ENCODE results near the gene SLCO4A1.

Gene SLCO4A1

GRCh38 chr20:62595491-62595890 is 46.8 kb upstream of the SLCO4A1 start:
- Histone ChIP-seq H3K9ac (no peak overlapping the region), H3K4me1 (no peaks in the 10 kb centered on the region), H3K9me3 (ENCODE audit: control insufficient read depth, low read length) (no peaks in the 10 kb centered on the region), H3K79me2 (no peaks in the 10 kb centered on the region), H3K36me3 (ENCODE audit: control insufficient read depth, insufficient read depth, low read length) (no peaks in the 10 kb centered on the region), H3K4me2 (ENCODE audit: low read length) (no peak overlapping the region), H3K27ac (no peak overlapping the region), H3K4me3 (ENCODE audit: low read depth, low read length) (no peak overlapping the region), H2AFZ (no peak overlapping the region), H3K27me3 (ENCODE audit: control insufficient read depth, insufficient read depth, low read length) (no peaks in the 10 kb centered on the region)
- TF ChIP-seq CTCF (IDR thresholded peaks at IDR 0.05): no peak

GRCh38 chr20:62596486-62596885 is 45.8 kb upstream of the SLCO4A1 start:
- TF ChIP-seq CTCF (IDR thresholded peaks at IDR 0.05): no peak
- H3K4me1 ChIP-seq: no peaks in the 10 kb centered on the region
- H3K4me2 ChIP-seq (ENCODE audit: low read length): no peak overlapping the region
- H3K27ac ChIP-seq: no peak overlapping the region
- H3K4me3 ChIP-seq (ENCODE audit: low read depth, low read length): no peak overlapping the region
- H2AFZ ChIP-seq: no peak overlapping the region
- no peak overlapping the region for H3K9ac ChIP-seq
- H3K27me3 ChIP-seq (ENCODE audit: control insufficient read depth, insufficient read depth, low read length): no peaks in the 10 kb centered on the region
- no peaks in the 10 kb centered on the region for H3K79me2 ChIP-seq
- no peaks in the 10 kb centered on the region for H3K36me3 ChIP-seq (ENCODE audit: control insufficient read depth, insufficient read depth, low read length)
- H3K9me3 ChIP-seq (ENCODE audit: control insufficient read depth, low read length): no peaks in the 10 kb centered on the region

- no peak overlapping the region for H3K27ac ChIP-seq
- no peak overlapping the region for H2AFZ ChIP-seq
- H3K4me2 ChIP-seq (ENCODE audit: low read length): no peak overlapping the region
- no peaks in the 10 kb centered on the region for H3K4me1 ChIP-seq
- no peak overlapping the region for H3K4me3 ChIP-seq (ENCODE audit: low read depth, low read length)
- H3K27me3 ChIP-seq (ENCODE audit: control insufficient read depth, insufficient read depth, low read length): no peaks in the 10 kb centered on the region
- H3K9ac ChIP-seq: no peak overlapping the region
- no peaks in the 10 kb centered on the region for H3K79me2 ChIP-seq
- no peaks in the 10 kb centered on the region for H3K9me3 ChIP-seq (ENCODE audit: control insufficient read depth, low read length)
- no peaks in the 10 kb centered on the region for H3K36me3 ChIP-seq (ENCODE audit: control insufficient read depth, insufficient read depth, low read length)
- no peak for TF ChIP-seq CTCF (IDR thresholded peaks at IDR 0.05)
Observed at GRCh38 chr20:62596921-62597320, 45.4 kb upstream of the SLCO4A1 start.

- no peak for TF ChIP-seq CTCF (IDR thresholded peaks at IDR 0.05)
Observed at GRCh38 chr20:62597416-62598115, 44.7 kb upstream of the SLCO4A1 start.

GRCh38 chr20:62598761-62599194 is 43.5 kb upstream of the SLCO4A1 start:
- TF ChIP-seq CTCF (IDR thresholded peaks at IDR 0.05): no peak
- Histone ChIP-seq H3K4me2 (ENCODE audit: low read length) (no peak overlapping the region), H3K79me2 (no peaks in the 10 kb centered on the region), H2AFZ (no peak overlapping the region), H3K9ac (no peak overlapping the region), H3K9me3 (ENCODE audit: control insufficient read depth, low read length) (no peaks in the 10 kb centered on the region), H3K27ac (no peak overlapping the region), H3K27me3 (ENCODE audit: control insufficient read depth, insufficient read depth, low read length) (no peaks in the 10 kb centered on the region), H3K4me1 (no peaks in the 10 kb centered on the region), H3K4me3 (ENCODE audit: low read depth, low read length) (no peak overlapping the region), H3K36me3 (ENCODE audit: control insufficient read depth, insufficient read depth, low read length) (no peaks in the 10 kb centered on the region)

More at GRCh38 chr20:62597416-62598115, 44.7 kb upstream of the SLCO4A1 start:
- Histone ChIP-seq H3K36me3 (ENCODE audit: control insufficient read depth, insufficient read depth, low read length) (no peaks in the 10 kb centered on the region), H3K27me3 (ENCODE audit: control insufficient read depth, insufficient read depth, low read length) (no peaks in the 10 kb centered on the region), H3K4me3 (ENCODE audit: low read depth, low read length) (no peak overlapping the region), H3K9me3 (ENCODE audit: control insufficient read depth, low read length) (no peaks in the 10 kb centered on the region), H3K4me2 (ENCODE audit: low read length) (no peak overlapping the region), H3K4me1 (no peaks in the 10 kb centered on the region), H2AFZ (no peak overlapping the region), H3K27ac (no peak overlapping the region), H3K79me2 (no peaks in the 10 kb centered on the region), H3K9ac (no peak overlapping the region)
